ENCODE results near the gene SLC6A7.

The SLC6A7 gene

GRCh38 chr5:150156027-150156368, 33.9 kb upstream of the SLC6A7 start:
- no peak for DNase-seq (ENCODE audit: low read depth)

DNA sequence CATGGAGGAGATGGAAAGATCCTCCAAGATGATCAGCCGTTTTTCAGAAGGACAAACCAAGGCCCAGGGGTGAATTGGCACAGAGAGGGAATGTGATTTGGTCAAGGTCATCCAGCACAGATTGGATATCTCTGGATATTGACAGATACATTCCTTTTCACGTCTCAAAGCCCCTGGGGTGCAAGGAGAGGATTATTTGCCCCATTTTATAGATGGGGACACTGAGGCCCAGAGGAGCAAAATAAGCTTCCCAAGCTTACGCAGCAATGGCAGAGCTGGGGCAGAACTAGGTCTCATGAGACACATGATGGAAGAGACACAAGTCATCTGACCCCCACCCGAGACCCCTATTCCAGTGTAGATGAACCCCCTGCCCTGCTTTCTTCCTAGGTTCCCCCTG, 33.3 kb upstream of the SLC6A7 start:
- no peak for DNase-seq (ENCODE audit: low read depth)

- no peak for DNase-seq (ENCODE audit: low read depth)
Observed at GRCh38 chr5:150157168-150157567, 32.7 kb upstream of the SLC6A7 start.

- no peak for DNase-seq (ENCODE audit: low read depth)
Observed at GRCh38 chr5:150158170-150158949, 31.5 kb upstream of the SLC6A7 start.

DNA sequence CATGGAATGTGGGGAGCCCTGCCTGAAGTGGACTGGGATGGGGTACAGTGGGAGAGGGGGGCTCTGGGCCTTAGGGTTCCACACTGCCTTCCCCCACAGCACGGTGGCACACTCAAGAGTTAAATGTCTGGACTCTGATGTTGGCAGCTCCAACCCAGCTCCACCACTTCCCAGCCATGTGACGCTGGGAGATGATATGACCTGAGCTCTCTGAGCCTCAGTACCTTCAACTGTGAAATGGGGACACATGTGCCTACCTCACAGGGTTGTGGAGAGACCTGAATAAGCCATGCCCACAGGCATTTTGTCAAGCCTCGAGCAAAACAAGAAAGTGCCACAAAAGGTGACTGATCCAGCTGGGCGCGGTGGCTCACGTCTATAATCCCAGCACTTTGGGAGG, 30.8 kb upstream of the SLC6A7 start:
- no peak for DNase-seq (ENCODE audit: low read depth)

GRCh38 chr5:150159741-150160179, 30.1 kb upstream of the SLC6A7 start:
- DNase-seq (ENCODE audit: low read depth), result no peak

DNA sequence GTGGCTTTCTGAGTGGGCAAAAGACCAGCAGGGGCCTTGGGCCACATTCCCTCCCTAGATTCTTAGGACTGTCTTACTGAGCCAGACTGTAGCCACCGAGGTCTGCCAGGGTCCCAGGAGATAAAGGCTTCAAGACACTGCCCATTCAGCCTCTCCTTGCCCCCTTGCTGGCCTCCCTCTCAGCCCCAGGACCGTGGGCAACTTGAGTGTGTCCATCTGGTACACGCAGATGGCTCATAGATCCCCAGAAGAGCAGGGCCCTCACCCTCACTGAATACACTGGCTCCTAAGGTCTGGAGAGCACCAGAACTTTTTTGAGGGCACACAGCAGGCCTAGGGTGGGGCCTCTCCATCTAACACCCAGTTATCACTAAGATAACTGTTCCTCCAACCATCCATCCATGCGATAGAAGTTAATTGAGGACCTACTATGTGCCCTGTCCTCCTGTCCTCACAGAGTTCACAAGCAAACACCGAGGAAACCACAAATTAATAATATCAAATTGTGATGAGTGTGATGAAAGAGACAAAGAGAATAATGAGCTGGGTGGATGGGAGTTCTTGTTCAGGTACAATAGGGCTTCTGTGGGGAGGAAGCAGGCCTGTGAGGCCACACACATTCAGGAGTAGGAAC, 29.3 kb upstream of the SLC6A7 start:
- DNase-seq (ENCODE audit: low read depth), result no peak

- DNase-seq (ENCODE audit: low read depth), result no peak
Observed at GRCh38 chr5:150161242-150162141, 28.4 kb upstream of the SLC6A7 start.

DNA sequence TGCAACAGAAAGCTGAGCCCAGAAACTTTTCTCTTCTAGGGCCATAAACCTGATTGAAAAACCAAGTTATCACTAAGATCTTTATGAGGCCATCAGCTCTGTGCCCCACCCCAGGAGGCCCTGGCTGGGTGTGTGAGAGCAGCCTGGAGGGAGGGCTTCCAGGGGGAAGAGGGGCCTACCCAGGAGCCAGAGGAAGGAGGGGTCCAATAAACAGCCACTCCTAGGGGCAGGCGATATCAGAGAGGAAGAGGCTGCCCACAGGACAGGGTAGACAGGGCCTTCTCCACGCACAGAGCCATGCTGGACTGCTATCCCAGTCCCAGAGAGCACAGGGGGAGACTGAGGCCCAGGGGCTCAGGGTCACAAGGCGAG, 27.7 kb upstream of the SLC6A7 start:
- DNase-seq (ENCODE audit: low read depth), result no peak

- DNase-seq (ENCODE audit: low read depth), result no peak
Observed at GRCh38 chr5:150163035-150163434, 26.8 kb upstream of the SLC6A7 start.

DNA sequence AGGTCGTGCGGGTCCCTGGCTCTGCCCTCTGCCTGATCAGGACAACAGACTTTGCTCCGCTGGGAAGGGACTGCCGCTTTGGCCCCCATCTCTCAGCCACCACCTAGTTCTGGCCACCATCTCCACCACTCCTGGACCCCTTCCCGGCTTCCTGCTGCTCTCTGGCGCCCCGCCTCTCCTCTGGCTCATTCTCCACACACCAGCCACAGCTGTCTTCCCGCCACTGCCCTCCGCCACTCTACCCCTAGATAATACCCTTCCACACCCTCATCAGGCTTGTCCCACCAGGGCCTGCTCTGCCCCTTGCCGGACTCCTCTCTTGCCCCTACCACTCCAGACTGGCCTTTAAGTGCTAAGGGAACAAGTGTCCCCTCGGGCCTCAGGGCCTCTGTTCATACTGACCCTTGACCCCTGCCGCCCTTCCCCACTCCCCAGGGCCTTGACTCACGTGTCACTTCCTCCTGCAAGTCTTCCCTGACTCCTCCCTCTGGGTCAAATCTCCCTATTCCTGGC, 26.3 kb upstream of the SLC6A7 start:
- no peak for DNase-seq (ENCODE audit: low read depth)

- DNase-seq (ENCODE audit: low read depth), result no peak
Observed at GRCh38 chr5:150164211-150164980, 25.5 kb upstream of the SLC6A7 start.

DNA sequence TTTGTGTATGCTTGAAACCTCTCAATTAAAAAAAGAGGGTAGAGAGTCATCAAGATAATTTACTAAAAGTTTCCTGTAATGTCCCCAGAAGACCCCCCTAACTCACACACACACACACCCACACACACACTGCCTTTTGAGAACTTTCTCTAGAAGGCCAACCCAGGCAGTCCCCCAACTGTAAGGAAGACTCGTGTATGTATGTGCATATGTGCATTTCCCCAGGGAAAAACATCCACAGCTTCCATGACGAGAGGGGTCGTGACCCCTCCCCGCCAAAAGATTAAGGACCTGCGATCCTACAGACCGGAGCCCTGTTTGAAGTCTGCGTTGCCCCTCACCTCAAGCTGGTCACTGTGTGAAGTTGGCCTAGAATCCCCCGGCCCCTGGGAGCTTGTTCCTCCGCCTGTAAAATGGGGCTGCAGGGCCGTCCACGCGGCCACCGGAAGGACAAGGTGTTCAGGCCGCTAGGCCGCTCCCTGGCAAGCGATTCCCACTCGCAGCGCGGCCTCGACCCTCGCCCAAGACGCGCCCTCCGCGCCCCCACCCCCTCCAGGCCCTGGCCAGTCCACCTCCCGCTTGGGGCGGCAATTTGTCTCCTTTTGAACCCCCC, 23.7 kb upstream of the SLC6A7 start:
- DNase-seq (ENCODE audit: low read depth), result no peak

DNA sequence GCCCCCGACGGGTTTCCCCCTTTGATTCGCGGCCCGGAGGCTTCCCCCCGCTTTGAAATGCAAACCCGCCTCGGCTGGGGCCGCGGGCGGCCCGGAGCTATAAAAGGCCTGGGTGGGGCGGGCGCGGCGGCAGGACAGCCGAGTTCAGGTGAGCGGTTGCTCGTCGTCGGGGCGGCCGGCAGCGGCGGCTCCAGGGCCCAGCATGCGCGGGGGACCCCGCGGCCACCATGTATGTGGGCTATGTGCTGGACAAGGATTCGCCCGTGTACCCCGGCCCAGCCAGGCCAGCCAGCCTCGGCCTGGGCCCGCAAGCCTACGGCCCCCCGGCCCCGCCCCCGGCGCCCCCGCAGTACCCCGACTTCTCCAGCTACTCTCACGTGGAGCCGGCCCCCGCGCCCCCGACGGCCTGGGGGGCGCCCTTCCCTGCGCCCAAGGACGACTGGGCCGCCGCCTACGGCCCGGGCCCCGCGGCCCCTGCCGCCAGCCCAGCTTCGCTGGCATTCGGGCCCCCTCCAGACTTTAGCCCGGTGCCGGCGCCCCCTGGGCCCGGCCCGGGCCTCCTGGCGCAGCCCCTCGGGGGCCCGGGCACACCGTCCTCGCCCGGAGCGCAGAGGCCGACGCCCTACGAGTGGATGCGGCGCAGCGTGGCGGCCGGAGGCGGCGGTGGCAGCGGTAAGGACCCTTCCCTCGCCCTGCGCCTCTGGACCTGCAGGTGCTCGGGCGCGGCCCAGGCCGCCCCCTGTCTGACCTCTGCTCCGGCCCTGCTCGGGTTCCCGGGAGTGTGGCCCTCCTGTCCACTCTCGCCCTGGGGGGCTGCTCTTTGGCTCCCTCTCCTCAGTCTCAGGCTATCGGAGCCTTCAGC, 23.0 kb upstream of the SLC6A7 start, which contains the start of gene CDX1:
TSS of gene CDX1 (plus strand) at position 129 of the 862 bp plus-strand sequence. CDS start at position 228, 99 bp downstream.
- no peak for DNase-seq (ENCODE audit: low read depth)

DNA sequence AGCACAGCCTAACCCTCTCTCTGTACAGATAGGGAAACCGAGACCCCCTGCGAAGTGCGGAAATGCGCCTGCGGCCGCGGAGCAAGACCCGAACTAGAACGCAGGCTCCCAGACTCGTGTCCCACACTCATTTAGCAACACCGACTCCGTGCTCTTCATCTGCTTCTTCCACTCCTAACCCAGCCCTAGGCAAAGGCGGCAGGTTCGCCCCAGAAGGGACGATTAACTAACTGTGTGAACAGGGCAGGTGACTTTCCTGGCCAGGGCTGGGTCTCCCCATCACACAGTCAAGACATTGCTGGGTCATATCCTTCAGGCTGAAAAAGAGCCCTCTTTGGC, 22.4 kb upstream of the SLC6A7 start:
- no peak for DNase-seq (ENCODE audit: low read depth)

DNA sequence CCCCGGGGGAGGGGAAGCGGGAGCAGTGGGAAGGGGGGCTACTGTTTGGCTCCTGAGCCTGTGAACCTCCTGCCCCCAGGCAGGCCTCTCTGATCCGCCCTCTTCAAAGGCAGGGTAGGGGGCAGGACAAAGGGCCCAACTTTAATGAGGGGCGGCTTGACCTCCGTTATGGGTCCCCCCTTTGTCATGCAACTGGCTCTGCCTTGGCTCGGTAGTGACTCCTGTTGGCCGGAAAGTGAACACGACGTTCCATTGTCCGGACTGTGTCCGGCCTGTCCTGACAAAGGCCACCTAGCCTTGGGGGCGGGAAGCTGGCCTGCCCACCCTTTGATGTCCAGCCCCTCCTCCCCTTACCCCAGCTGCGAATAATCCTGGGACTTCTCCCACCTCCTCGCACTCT, 22.0 kb upstream of the SLC6A7 start:
- no peak for DNase-seq (ENCODE audit: low read depth)

- no peak for DNase-seq (ENCODE audit: low read depth)
Observed at GRCh38 chr5:150168864-150169263, 21.0 kb upstream of the SLC6A7 start.

DNA sequence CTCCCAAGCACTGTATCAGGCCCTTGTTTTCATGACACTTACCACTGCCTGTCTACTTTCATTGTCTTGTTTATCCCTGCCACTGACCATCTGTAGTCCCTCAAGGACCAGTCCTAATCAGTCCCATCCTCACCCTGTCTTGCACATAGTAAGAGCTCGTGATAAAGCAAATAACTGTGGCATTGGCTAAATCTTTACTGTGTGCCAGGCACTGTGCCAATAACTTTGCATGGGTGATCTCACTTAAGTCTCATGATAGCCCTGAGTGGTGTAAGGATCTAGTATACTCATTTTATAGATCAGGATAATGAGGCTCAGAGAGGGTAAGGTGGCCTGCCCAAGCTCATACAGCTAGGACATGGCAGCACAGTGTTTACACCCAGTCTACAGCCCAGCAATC, 17.7 kb upstream of the SLC6A7 start:
- DNase-seq (ENCODE audit: low read depth), result no peak

DNA sequence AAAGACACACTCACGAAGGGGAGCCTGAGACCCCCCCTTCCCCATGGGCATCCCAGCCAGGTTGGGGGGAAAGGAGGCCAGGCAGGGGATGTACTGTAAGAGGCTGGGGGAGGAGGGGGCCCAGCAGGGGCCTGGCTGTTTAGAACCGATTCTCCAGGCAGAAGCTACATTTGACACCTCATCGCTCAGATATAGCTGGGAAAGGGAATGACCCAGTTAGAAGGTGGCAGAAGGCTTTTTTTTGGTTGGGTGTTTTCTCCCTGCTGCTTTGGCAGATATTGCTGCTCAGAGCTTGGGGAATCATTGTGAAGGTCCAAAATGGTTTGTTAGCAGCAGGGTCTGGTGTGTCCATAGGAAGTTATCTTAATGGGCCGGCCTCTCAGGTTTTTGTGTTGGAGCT, 17.3 kb upstream of the SLC6A7 start:
- DNase-seq (ENCODE audit: low read depth), result no peak

DNA sequence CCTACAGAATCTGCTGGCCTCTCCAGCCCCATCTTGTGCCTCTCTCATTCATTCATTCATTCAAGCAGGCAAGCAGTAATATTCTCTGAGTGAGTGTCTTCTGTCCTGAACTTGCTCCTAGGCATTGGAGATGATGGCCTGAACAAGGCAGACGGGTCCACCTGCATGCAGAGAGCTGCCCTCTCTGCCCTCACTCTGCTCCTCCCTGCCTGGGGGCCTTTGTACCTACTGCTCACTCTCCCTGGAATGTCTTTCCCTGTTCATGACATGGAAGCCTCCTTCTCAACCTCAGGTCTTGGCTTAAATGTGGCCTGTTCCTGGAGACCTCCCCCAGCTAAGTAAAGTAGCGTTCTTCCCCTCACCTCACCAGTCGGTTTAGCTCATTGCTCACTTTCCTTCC, 16.7 kb upstream of the SLC6A7 start:
- no peak for DNase-seq (ENCODE audit: low read depth)

- DNase-seq (ENCODE audit: low read depth), result no peak
Observed at GRCh38 chr5:150174285-150174684, 15.6 kb upstream of the SLC6A7 start.

Measured in HS-27A (cell line).